ENCODE measurements around the gene UBE2G1.

Gene UBE2G1

DNA sequence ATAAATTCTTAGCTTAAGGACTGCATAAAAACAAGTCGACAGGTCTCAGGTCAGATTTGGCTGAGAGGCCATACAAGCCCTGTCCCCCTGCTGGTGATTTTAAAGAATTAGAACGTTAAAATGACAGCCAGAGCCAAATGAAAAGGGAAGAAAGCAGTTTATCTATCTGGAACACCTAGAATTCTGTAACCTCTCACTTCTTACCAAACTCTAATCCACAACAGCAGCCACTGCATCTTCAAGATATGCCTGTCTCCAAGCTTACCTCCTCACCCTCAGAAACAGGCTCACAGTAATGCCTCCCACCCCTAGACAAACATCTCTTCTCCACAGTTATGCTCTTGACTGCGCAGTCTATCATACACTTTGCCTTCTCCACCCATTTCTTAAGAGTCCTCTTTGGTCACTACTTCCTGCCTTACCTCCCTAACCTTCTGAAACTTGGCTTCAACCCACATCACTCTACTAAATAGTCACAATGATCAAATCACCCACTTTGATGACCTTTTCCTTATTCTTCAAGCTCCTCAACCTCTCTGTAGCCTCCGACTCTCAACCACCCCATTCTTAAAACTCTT is 116.9 kb downstream of the UBE2G1 start:
- Histone ChIP-seq H3K9ac (ENCODE audit: low read length) (no peak overlapping the region), H4K20me1 (ENCODE audit: insufficient read depth, low read length) (peaks cover 13% of the 10 kb centered on the region), H3K79me2 (ENCODE audit: low read length) (peaks cover 66% of the 10 kb centered on the region), H3K4me3 (ENCODE audit: low read length) (no peak overlapping the region), H3K27ac (ENCODE audit: low read length) (no peak overlapping the region), H3K36me3 (replicated peaks; ENCODE audit: low read depth, low read length) (no peaks in the 10 kb centered on the region), H2AFZ (ENCODE audit: low read depth, low read length) (no peak overlapping the region), H3K4me2 (ENCODE audit: low read length) (no peak overlapping the region), H3K27me3 (ENCODE audit: low read depth, low read length) (no peaks in the 10 kb centered on the region), H3K4me1 (ENCODE audit: low read length) (no peaks in the 10 kb centered on the region), H3K9me3 (ENCODE audit: insufficient read depth, low read length) (no peaks in the 10 kb centered on the region)
- TF ChIP-seq CTCF (IDR thresholded peaks at IDR 0.05; ENCODE audit: low read depth, low read length) (peak; percentile 28; the same call in 1 of the 2 replicates), EZH2phosphoT487 (IDR thresholded peaks at IDR 0.05; ENCODE audit: low read depth) (no peak)

DNA sequence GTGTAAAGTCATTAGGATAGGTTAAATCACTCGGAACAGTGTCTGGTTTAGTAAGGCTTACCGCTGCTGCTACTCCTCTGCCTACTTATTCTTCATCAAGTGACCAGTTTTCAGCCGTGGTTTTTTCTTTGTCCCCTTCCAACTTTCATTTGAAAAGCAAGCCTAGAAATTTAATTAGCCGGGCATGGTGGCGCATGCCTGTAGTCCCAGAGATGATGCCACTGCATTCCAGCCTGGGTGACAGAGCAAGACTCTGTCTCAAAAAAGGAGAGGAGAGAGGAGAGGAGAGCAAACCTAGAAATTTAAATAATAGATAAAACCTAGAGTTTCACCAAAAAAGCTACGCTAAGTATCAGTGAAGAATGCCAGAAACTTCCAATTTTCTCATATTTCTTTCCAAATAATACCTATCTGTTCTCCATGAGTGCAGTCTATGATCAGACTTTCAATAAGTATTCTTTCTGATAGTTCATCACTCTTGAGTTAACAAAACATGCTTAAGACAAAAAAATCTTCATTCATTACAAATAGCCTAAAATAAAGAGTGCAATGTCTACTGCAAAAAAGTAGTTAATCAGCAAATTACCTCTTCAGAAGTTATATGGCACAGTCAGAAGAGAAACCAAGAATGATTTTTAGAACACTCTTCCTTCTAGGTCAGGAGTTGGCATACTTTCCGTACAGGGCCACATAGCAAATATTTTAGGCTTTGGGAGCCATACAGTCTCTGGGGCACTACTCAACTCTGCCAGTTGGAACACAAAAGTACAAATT is 117.8 kb downstream of the UBE2G1 start:
- no peaks in the 10 kb centered on the region for H3K27me3 ChIP-seq (ENCODE audit: low read depth, low read length)
- peaks cover 65% of the 10 kb centered on the region for H3K79me2 ChIP-seq (ENCODE audit: low read length)
- H3K4me3 ChIP-seq (ENCODE audit: low read length) = no peak overlapping the region
- no peak overlapping the region for H3K27ac ChIP-seq (ENCODE audit: low read length)
- no peak for TF ChIP-seq CTCF (IDR thresholded peaks at IDR 0.05; ENCODE audit: low read depth, low read length)
- no peak for TF ChIP-seq EZH2phosphoT487 (IDR thresholded peaks at IDR 0.05; ENCODE audit: low read depth)
- H3K36me3 ChIP-seq (replicated peaks; ENCODE audit: low read depth, low read length) = no peaks in the 10 kb centered on the region
- H3K4me2 ChIP-seq (ENCODE audit: low read length) = no peak overlapping the region
- H3K9ac ChIP-seq (ENCODE audit: low read length) = no peak overlapping the region
- H4K20me1 ChIP-seq (ENCODE audit: insufficient read depth, low read length) = peaks cover 12% of the 10 kb centered on the region
- no peak overlapping the region for H2AFZ ChIP-seq (ENCODE audit: low read depth, low read length)
- no peaks in the 10 kb centered on the region for H3K9me3 ChIP-seq (ENCODE audit: insufficient read depth, low read length)
- H3K4me1 ChIP-seq (ENCODE audit: low read length) = no peaks in the 10 kb centered on the region

DNA sequence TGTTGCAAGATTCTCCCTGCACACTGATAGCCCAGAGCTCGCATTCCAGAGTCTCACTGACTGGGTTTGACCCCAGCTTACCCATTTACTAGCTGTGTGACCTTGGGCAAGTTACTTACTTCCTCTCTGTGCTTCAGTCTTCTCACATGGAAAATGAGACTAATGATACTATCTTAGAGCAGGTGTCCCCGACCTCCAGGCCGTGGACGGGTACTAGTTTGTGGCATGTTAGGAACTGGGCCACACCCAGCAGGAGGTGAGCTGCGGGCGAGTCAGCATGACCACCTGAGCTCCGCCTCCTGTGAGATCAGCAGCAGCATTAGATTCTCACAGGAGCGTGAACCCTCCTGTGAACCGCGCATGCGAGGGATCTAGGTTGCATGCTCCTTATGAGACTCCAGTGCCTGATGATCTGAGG is 118.5 kb downstream of the UBE2G1 start:
- Histone ChIP-seq H2AFZ (ENCODE audit: low read depth, low read length) (no peak overlapping the region), H3K9ac (ENCODE audit: low read length) (no peak overlapping the region)

More for the DNA sequence above, 118.5 kb downstream of the UBE2G1 start:
- Histone ChIP-seq H3K36me3 (replicated peaks; ENCODE audit: low read depth, low read length) (no peaks in the 10 kb centered on the region), H3K27me3 (ENCODE audit: low read depth, low read length) (no peaks in the 10 kb centered on the region), H3K27ac (ENCODE audit: low read length) (no peak overlapping the region), H3K79me2 (ENCODE audit: low read length) (peaks cover 58% of the 10 kb centered on the region), H3K9me3 (ENCODE audit: insufficient read depth, low read length) (no peaks in the 10 kb centered on the region), H3K4me2 (ENCODE audit: low read length) (no peak overlapping the region), H3K4me1 (ENCODE audit: low read length) (no peaks in the 10 kb centered on the region), H3K4me3 (ENCODE audit: low read length) (no peak overlapping the region), H4K20me1 (ENCODE audit: insufficient read depth, low read length) (peaks cover 12% of the 10 kb centered on the region)
- TF ChIP-seq EZH2phosphoT487 (IDR thresholded peaks at IDR 0.05; ENCODE audit: low read depth) (no peak), CTCF (IDR thresholded peaks at IDR 0.05; ENCODE audit: low read depth, low read length) (no peak)

All from OCI-LY3 (cell line).